Transverse colon (tissue), 4 donors: ENCODE results near the gene FAM107B.

Experiments
- CTCF ChIP-seq, 5 experiments: fragments of 200-600 bp in 3 of 5; fragments of 450-650 bp in 2 of 5; sonication (generic) in 3 of 5; IDR thresholded peaks; 1 replicate in 2 of 5; 2 replicates in 3 of 5; pipeline ENCODE4 v1.5.1; 2016 to 2017; ENCODE audit warnings: antibody characterized with exemption in 5 of 5, inconsistent platforms in 3 of 5, mild to moderate bottlenecking in 2 of 5, moderate library complexity in 1 of 5
- POLR2A ChIP-seq: fragments of 450-650 bp; IDR thresholded peaks from one replicate; pipeline ENCODE4 v1.6.1; 2016; ENCODE audit warnings: antibody characterized with exemption, mild to moderate bottlenecking, moderate library complexity
- POLR2AphosphoS5 ChIP-seq, 3 donors: sonication (generic); formaldehyde crosslinking; IDR thresholded peaks; one replicate each; pipeline ENCODE4 v1.6.1; 2016; ENCODE audit warnings: antibody characterized with exemption in 3 of 3

- TF ChIP-seq POLR2A (no peak), CTCF (IDR thresholded peaks at IDR 0.05) (no peak), POLR2AphosphoS5 (IDR thresholded peaks at IDR 0.05) (no peak)
These were observed 47.1 kb upstream of the FAM107B start for GRCh38 chr10:14821635-14822375.
